Rectal smooth muscle tissue (tissue), 1 donor: Measurements from ENCODE around the gene AP1S3.

ENCODE experiments used
- H3K27ac ChIP-seq: one replicate; pipeline ENCODE4 v1.7.0; 2013; ENCODE audit warnings: low read depth, low read length, inconsistent platforms
- H3K27me3 ChIP-seq: one replicate; pipeline ENCODE4 v1.7.0; 2013; ENCODE audit warnings: low read length; ENCODE audit not compliant: control insufficient read depth, insufficient read depth
- H3K36me3 ChIP-seq: one replicate; pipeline ENCODE4 v1.7.0; 2013; ENCODE audit warnings: low read length; ENCODE audit not compliant: control insufficient read depth, insufficient read depth
- H3K4me1 ChIP-seq: one replicate; pipeline ENCODE4 v1.7.0; 2013; ENCODE audit warnings: low read length; ENCODE audit not compliant: control insufficient read depth, insufficient read depth
- H3K4me3 ChIP-seq: one replicate; pipeline ENCODE4 v1.7.0; 2013; ENCODE audit warnings: low read length
- H3K9ac ChIP-seq: one replicate; pipeline ENCODE4 v1.7.0; 2013; ENCODE audit warnings: low read length

Gene AP1S3

GRCh38 chr2:223740679-223741078, 96.7 kb downstream of the AP1S3 start:
- no peaks in the 10 kb centered on the region for H3K27me3 ChIP-seq
- no peaks in the 10 kb centered on the region for H3K4me1 ChIP-seq
- no peak overlapping the region for H3K27ac ChIP-seq
- H3K9ac ChIP-seq: no peak overlapping the region
- no peak overlapping the region for H3K4me3 ChIP-seq
- no peaks in the 10 kb centered on the region for H3K36me3 ChIP-seq

- H3K9ac ChIP-seq: no peak overlapping the region
- H3K36me3 ChIP-seq: no peaks in the 10 kb centered on the region
- H3K4me1 ChIP-seq: no peaks in the 10 kb centered on the region
- no peak overlapping the region for H3K27ac ChIP-seq
- no peak overlapping the region for H3K4me3 ChIP-seq
- no peaks in the 10 kb centered on the region for H3K27me3 ChIP-seq
Observed at GRCh38 chr2:223737207-223737606, 100.2 kb downstream of the AP1S3 start.

GRCh38 chr2:223736488-223736887, 100.9 kb downstream of the AP1S3 start:
- Histone ChIP-seq H3K4me1 (no peaks in the 10 kb centered on the region), H3K36me3 (no peaks in the 10 kb centered on the region), H3K4me3 (no peak overlapping the region), H3K27me3 (no peaks in the 10 kb centered on the region), H3K9ac (no peak overlapping the region), H3K27ac (no peak overlapping the region)

- Histone ChIP-seq H3K4me3 (no peak overlapping the region), H3K27ac (no peak overlapping the region), H3K4me1 (no peaks in the 10 kb centered on the region)
Observed at GRCh38 chr2:223735659-223736244, 101.6 kb downstream of the AP1S3 start.

GRCh38 chr2:223735035-223735640, 102.2 kb downstream of the AP1S3 start:
- Histone ChIP-seq H3K27ac (no peak overlapping the region), H3K9ac (no peak overlapping the region), H3K27me3 (no peaks in the 10 kb centered on the region), H3K4me1 (no peaks in the 10 kb centered on the region), H3K4me3 (no peak overlapping the region), H3K36me3 (no peaks in the 10 kb centered on the region)

More at GRCh38 chr2:223735659-223736244, 101.6 kb downstream of the AP1S3 start:
- no peak overlapping the region for H3K9ac ChIP-seq
- no peaks in the 10 kb centered on the region for H3K36me3 ChIP-seq
- H3K27me3 ChIP-seq: no peaks in the 10 kb centered on the region

- Histone ChIP-seq H3K9ac (no peak overlapping the region), H3K4me3 (no peak overlapping the region), H3K36me3 (no peaks in the 10 kb centered on the region), H3K4me1 (no peaks in the 10 kb centered on the region), H3K27me3 (no peaks in the 10 kb centered on the region), H3K27ac (no peak overlapping the region)
Observed at GRCh38 chr2:223734346-223734745, 103.0 kb downstream of the AP1S3 start.

GRCh38 chr2:223732346-223732745, 105.0 kb downstream of the AP1S3 start:
- Histone ChIP-seq H3K9ac (no peak overlapping the region), H3K4me3 (no peak overlapping the region), H3K36me3 (no peaks in the 10 kb centered on the region), H3K27ac (no peak overlapping the region), H3K27me3 (no peaks in the 10 kb centered on the region), H3K4me1 (no peaks in the 10 kb centered on the region)

GRCh38 chr2:223731503-223731902, 105.9 kb downstream of the AP1S3 start:
- H3K4me1 ChIP-seq: no peaks in the 10 kb centered on the region
- H3K27ac ChIP-seq: no peak overlapping the region
- no peaks in the 10 kb centered on the region for H3K36me3 ChIP-seq
- no peak overlapping the region for H3K9ac ChIP-seq
- H3K27me3 ChIP-seq: no peaks in the 10 kb centered on the region
- no peak overlapping the region for H3K4me3 ChIP-seq

- H3K27ac ChIP-seq: no peak overlapping the region
- H3K36me3 ChIP-seq: no peaks in the 10 kb centered on the region
- H3K27me3 ChIP-seq: no peaks in the 10 kb centered on the region
- no peak overlapping the region for H3K9ac ChIP-seq
- H3K4me3 ChIP-seq: no peak overlapping the region
- peaks cover 7% of the 10 kb centered on the region for H3K4me1 ChIP-seq
Observed at GRCh38 chr2:223729781-223730180, 107.6 kb downstream of the AP1S3 start.

GRCh38 chr2:223727562-223727961, 109.8 kb downstream of the AP1S3 start:
- Histone ChIP-seq H3K9ac (no peak overlapping the region), H3K27me3 (no peaks in the 10 kb centered on the region), H3K27ac (no peak overlapping the region), H3K36me3 (no peaks in the 10 kb centered on the region), H3K4me3 (no peak overlapping the region), H3K4me1 (peaks cover 7% of the 10 kb centered on the region)

- H3K27me3 ChIP-seq: no peaks in the 10 kb centered on the region
- H3K4me1 ChIP-seq: peaks cover 7% of the 10 kb centered on the region
- no peak overlapping the region for H3K4me3 ChIP-seq
- no peak overlapping the region for H3K9ac ChIP-seq
- H3K27ac ChIP-seq: peak overlapping the region; percentile 30
- no peaks in the 10 kb centered on the region for H3K36me3 ChIP-seq
Observed at GRCh38 chr2:223725986-223726970, 111.1 kb downstream of the AP1S3 start.

- Histone ChIP-seq H3K27ac (peak overlapping the region; percentile 30), H3K36me3 (no peaks in the 10 kb centered on the region), H3K4me3 (no peak overlapping the region), H3K27me3 (no peaks in the 10 kb centered on the region), H3K9ac (no peak overlapping the region), H3K4me1 (peaks cover 7% of the 10 kb centered on the region)
Observed at GRCh38 chr2:223725494-223725893, 111.9 kb downstream of the AP1S3 start.
